ENCODE measurements around the gene BHMT2.

Gene BHMT2

GRCh38 chr5:79124607-79125006, 55.0 kb downstream of the BHMT2 start:
- DNase-seq: no peak

GRCh38 chr5:79130781-79131180, 61.2 kb downstream of the BHMT2 start:
- DNase-seq: no peak

- DNase-seq: peak in 1 of 2 donors; percentile 54
Observed at GRCh38 chr5:79133121-79133656, 63.6 kb downstream of the BHMT2 start.

- DNase-seq: peak; percentile 58 to 63
Observed at GRCh38 chr5:79133657-79134451, 64.3 kb downstream of the BHMT2 start.

- DNase-seq: no peak
Observed at GRCh38 chr5:79135790-79136553, 66.4 kb downstream of the BHMT2 start.

GRCh38 chr5:79136618-79137017, 67.1 kb downstream of the BHMT2 start:
- DNase-seq: no peak

Measured in CD4-positive, alpha-beta T cell treated with Interleukin-4 for 1 hour (primary cell).